GM19463 (cell line): ENCODE data around the gene KRTAP2-2.

Experiments used
- ATAC-seq: cut with Tn5 transposase; IDR thresholded peaks from one replicate; pipeline ENCODE4 v1.9.1; 2021; ENCODE audit warnings: mild to moderate bottlenecking, moderate library complexity; ENCODE audit not compliant: unreplicated experiment

The KRTAP2-2 gene

DNA sequence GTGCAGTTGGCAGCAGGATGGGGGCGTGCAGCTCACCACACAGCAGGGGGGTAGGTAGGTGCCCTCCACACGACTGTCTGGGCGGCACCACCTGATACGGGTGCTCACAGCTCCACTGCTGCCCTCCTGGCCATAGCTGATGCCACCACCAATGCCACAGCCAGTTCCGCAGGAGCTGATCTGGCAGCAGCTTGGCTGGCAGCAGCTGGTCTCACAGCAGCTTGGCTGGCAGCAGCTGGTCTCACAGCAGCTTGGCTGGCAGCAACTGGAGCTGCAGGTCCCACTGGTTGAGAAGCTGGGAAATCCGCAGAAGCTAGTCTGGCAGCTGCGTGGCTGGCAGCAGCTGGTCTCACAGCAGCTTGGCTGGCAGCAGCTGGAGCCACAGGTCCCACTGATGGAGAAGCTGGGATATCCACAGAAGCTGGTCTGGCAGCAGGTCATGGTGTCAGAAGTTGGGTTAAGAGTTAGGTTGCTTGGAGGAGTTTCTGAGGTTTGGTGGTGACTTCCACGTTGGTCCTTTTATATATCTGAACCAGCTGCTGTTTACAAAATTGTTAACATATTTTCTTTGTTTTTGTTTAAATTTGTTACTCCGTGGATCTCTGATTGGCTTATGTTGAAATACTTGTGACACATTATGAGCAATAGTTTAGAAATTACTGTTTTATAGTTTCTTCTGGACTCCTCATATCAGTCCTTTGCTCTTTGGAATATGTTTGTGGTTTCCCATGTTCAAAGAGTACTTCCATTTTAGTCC lies 28.1 kb downstream of the KRTAP2-2 start, which contains the start of gene KRTAP1-5:
KRTAP1-5 (minus strand) TSS at position 494 of the 757 bp plus-strand sequence; CDS start at position 441, 53 bp downstream.
- ATAC-seq = no peak

DNA sequence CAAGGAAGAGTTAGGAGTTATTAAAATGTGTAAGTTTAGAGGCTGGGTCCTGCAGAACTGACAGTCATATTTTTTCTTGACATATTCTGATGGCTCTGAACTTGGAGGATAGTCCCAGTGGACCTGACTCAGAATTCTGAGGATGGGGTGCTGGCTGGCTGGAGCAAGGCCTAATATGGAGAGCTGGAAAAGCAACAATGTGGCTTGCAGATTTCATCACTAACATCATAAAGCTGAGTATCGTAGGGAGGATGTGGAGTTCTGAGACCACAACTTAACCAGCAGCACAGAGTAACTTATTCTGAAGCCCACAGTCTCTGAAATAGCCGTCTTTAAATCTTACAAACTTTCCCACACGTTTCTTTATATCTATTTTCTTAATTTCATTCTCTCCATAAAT lies 30.3 kb downstream of the KRTAP2-2 start:
- no peak for ATAC-seq

DNA sequence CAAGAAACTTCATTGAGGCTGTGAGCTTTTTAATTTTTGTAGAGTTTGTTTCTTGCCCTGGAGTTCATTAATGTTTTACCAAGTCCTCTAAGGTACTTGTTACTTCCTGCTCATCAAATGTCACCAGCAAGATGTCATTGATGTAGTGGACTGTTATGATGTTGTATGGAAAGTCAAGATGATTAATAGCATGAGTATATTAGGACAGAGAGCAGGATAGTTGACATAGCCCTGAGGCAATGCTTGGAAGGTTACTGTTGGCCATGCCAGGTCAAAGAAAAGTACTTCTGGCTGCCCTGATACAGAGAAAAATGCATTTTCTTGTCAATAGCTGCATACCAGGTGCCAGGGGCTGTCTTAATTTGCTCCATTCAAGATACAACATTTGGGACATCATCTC lies 34.7 kb downstream of the KRTAP2-2 start:
- no peak for ATAC-seq

DNA sequence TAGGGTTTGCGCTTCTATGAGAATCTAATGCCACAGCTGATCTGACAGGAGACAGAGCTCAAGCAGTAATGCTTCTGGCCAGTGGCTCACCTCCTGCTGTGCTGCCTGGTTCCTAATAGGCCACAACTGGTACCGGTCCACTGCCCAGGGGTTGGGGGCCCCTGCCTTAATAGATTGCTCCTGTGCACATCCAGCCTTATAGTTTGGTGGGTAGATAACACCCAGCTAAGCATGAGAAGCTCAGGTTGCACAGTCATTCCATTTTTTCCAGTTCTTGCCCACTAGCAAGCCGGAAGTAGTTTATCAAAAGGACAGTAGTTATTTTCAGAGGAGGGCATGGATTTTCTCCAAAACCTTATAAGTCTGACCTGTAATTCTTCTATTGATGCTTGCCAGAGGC lies 35.6 kb downstream of the KRTAP2-2 start:
- no peak for ATAC-seq

DNA sequence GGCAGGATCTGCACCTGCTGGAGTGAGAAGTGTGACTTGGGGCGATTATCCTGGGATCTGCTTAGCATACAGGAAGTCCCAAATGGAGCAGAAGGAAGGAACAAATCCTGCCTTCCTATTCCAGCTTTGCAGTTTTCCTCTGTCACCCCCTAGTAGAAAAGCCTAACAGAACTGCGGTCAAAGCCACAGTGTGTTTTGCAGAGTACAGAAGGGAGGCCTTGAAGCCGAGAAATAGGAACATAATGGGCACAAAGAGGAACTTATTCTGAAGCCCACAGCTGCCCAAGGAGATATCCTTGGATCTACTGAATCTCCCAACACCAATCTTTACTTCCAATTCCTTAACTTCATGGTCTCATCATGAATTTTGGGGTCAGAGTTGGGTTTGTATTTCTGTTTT lies 36.5 kb downstream of the KRTAP2-2 start:
- ATAC-seq = no peak

DNA sequence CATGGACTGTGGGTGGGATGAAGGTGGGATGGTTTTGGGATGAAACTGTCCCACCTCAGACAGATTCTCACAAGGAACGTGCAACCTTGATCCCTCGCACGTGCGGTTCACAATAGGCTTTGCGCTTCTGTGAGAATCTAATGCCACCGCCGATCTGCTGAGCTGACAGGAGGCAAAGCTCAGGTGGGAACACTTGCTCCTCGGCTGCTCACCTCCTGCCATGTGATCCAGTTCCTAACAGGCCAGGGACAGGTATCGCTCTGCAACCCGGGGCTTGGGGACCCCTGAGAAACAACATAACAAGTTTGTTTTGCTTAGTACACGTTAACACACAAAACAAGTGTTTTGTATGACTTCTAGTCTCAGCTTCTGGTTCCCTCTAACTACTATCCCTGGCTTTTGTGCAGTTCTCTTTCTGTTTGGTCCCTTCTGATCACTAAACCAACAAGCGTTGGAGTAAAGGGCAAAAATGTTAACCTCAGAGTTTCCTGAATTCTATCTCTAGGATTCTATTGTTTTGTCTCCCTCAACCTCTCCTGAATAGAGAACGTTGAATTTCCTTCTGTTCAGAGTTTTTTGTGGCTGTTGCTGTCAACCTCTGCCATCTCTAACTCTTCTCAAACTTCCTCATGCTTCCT lies 38.3 kb downstream of the KRTAP2-2 start:
- ATAC-seq = no peak

DNA sequence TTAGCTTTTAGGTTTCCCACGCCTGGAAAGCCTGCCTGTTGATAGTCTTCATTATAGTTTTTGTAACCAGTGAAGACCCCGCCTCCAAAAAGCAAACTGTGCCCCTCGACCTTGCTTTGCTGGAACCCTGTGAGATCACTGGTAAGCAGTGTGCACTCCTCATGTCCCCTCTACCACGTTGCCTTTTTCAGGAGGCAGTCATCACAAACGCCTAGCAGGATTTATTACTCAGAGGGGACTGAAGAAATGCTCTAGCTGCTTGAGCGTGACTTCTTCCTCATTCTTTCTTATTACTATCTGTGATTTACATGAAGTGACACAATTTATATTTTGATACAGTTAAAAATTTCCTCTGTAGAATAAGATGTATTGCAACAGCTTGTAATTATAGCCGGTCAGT lies 39.6 kb downstream of the KRTAP2-2 start:
- no peak for ATAC-seq

DNA sequence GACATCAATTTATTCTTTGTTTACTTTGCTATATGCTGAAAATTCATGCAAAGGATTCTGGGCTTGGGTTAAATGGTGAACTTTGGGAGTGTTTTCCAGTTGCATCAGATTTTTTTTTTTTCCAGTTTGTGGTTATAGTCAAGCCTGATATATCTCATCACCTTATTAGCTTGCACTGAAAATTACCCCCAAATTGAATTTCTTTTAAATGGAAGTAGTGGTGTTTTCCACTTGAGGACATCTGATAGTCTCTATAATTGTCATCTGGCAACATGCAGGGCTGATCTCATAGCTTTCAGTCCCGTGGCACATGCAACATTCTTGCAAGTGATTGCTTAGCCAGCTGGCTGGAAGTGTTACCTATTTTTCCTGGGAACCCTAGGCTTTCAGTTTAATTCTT lies 41.4 kb downstream of the KRTAP2-2 start:
- ATAC-seq = no peak

DNA sequence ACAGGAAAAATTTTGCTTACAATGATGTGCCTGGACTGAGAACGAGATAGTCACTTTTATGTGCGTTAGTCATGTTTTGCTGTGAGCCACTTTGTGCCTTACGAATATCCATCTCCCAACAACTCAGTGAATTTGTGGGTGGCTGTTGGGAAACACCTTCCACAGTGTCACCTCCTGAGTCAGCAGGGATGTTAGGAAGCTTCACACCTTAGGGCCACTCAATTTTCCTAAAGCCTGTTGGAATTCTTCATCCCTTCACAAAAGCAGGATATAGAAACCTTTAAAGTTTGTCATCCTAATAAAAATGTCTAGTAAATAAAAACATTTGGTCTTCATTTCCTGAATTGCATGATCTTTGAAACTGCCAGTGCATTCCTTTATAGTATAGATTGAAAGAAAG lies 41.8 kb downstream of the KRTAP2-2 start:
- no peak for ATAC-seq

DNA sequence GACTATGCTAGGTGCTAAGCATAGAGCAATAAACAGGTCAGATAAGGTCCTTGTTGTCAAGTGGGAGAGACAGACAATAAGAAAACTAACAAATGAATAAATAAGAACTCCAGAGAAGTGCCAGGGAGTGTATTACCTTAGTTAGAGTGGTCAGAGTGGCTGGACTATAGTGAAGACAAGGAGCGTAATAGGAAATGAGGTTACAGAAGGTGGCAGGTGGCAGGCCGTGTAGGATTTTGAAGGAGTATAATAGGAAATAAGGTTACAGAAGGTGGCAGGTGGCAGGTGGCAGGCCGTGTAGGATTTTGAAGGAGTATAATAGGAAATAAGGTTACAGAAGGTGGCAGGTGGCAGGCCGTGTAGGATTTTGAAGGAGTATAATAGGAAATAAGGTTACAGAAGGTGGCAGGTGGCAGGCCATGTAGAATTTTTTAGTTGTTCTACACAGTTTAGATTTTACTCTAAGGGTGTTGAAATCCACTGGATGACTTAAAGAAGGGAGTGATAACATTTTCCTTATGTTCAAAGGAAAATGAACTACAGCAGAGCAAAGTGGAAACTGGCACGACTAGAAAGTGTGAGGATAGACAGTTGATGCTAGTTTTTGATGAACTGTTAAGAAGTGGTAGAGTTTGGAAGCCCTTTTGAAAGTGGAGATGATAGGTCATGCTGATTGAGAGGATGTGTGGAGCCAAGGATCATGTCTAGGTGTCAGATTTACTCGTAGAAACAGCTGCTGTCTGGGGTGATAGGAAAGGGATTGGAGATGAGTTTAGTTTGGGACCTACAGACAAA lies 42.5 kb downstream of the KRTAP2-2 start:
- no peak for ATAC-seq

DNA sequence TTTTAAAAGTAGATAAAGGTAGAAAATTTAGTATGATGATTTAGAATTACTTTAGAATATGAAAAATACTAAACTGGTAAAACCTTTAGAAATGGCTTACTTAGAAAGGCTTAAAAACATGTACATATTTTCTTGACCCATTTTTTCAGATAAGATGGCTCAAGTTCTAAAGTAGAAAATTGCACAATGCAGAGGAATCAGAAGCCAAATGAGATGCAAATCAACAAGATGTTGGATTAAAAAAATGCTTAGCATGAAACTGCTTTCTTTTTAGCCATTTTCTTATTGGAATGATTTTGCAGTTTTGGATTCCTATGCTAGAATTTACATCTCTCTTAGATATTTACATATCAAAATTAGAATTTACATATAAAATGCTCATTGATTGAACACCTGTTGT lies 44.6 kb downstream of the KRTAP2-2 start:
- ATAC-seq = no peak

DNA sequence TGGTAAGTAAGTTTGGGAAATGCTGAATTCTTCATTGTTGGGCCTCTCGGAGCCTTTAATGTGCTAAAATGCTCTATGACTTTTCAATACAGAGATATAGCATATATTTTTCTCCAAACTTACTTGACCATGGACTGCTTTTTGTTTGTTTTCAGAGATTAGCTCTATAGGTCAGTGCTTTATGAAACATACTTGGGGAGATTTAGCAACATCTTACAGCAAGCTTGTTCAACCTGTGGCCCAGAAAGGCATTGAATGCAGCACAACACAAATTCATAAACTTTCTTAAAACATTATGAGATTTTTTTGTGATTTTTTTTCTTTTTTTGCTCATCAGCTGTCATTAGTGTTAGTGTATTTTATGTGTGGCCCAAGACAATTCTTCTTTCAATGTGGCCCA lies 45.1 kb downstream of the KRTAP2-2 start:
- ATAC-seq = no peak

DNA sequence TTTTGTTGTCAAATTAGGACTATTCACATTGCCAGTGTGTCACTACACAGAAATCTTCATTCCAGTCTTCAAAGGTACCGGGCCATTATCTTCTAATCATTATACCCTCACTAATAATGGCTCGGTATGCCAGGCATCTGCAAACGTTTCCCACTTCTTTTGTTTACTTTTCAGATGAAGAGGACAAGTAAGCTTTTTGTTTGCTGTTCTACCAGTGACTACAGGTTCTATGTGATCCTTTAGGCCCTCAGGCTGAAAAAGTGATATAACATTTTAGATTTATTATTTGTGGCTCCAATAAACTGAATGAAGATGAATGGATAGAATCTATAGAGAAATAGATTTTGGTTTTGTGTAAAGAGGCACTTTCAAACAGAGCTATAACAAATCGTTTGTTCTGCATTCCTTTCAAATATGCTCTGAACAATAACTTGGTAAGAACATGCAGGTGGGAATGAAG lies 45.7 kb downstream of the KRTAP2-2 start:
- no peak for ATAC-seq

DNA sequence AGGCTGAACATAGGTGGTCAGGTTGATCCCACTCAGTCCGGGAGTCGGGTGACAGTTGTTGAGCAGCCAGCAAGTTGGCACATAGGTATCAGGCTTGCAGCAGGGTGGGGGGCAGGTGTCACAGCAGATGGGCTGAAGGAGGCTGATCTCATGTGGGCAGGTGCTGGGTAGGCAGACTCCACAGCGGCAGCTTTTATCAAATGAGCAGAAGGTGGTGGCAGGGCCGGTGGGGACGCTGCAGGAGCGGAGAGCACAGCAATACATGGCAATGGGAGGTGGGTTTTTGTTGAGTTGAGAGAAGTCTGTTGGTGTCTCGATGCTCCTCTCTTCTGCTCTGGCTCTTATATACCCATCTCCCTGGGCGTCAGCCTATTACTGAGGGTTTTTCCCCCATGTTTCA lies 46.2 kb downstream of the KRTAP2-2 start, which contains the start of gene KRTAP3-1:
KRTAP3-1 (minus strand) TSS at position 318 of the 400 bp plus-strand sequence; CDS start at position 264, 54 bp downstream.
- ATAC-seq = no peak
